GM21515 (cell line): ENCODE measurements around the gene RNF11.

Experiments
- ATAC-seq: cut with Tn5 transposase; IDR thresholded peaks from one replicate; pipeline ENCODE4 v1.9.1; 2021; ENCODE audit not compliant: unreplicated experiment

The RNF11 gene

GRCh38 chr1:51311826-51312225 lies 75.8 kb downstream of the RNF11 start:
- no peak for ATAC-seq

- no peak for ATAC-seq
These were observed 76.6 kb downstream of the RNF11 start for GRCh38 chr1:51312718-51313117.

DNA sequence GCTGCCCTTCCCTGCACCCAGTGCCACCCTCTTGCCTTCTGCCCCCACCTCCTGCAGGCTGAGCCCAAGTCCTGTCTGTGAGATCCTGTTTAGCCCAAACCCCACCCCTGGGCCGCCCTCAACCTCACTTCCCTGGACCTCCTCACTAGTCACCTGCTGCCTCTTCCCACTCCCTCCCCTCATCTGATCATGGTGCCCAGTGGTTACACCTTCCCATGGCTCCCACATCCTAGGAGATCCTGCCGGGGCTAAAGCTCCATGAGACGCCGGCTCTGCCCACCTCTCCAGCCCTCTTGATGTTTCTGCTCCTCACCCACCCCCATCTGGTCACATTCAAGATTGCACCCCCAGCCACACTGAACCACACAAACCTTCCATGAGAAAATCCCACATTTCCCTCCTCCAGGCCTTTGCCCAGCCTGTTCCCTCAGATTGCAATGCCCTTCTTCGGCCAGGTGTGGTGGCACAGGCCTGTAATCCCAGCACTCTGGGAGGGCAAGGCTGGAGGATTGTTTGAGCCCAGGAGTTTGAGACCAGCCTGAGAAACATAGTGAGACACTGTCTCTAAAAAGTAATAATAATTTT lies 77.3 kb downstream of the RNF11 start:
- no peak for ATAC-seq

GRCh38 chr1:51313961-51314777 lies 78.1 kb downstream of the RNF11 start:
- ATAC-seq, result no peak

- no peak for ATAC-seq
These were observed 78.9 kb downstream of the RNF11 start for GRCh38 chr1:51314974-51315373.

GRCh38 chr1:51316113-51316845 lies 80.2 kb downstream of the RNF11 start:
- no peak for ATAC-seq

DNA sequence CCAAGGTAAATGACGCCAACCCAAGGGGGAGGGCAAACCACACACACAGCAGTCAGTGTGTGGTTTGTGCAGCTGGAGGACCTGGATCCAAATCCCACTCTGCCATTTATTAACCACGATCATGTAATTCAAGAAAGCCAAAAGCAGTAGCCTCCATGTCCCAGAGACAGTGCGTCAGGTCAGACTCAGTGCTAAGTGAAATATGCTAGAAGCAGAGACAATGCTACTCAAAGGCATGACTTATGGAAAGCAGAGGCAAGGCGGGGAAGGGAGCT lies 80.7 kb downstream of the RNF11 start:
- ATAC-seq, result no peak

- ATAC-seq, result no peak
These were observed 81.7 kb downstream of the RNF11 start for GRCh38 chr1:51317798-51318197.

GRCh38 chr1:51320967-51321923 lies 85.2 kb downstream of the RNF11 start:
- no peak for ATAC-seq

GRCh38 chr1:51321924-51322280 lies 85.8 kb downstream of the RNF11 start:
- no peak for ATAC-seq

GRCh38 chr1:51322417-51323101 lies 86.5 kb downstream of the RNF11 start:
- ATAC-seq, result no peak
